GM12892 (cell line): ENCODE measurements around the gene ATP11A.

Experiments used
- DNase-seq: peaks from one replicate; pipeline ENCODE4 v3.0.0; 2011; ENCODE audit not compliant: insufficient read length
- FAIRE-seq: peaks from 2 replicates; lab custom pipeline; 2011; peaks lifted over from hg19 to GRCh38; lab: Jason Lieb, UNC
- POLR2A ChIP-seq: IDR thresholded peaks from 2 replicates; pipeline ENCODE4 v1.6.1; 2011; ENCODE audit warnings: low read depth, low read length, control low read depth
- POLR2AphosphoS5 ChIP-seq: IDR thresholded peaks from 2 replicates; pipeline ENCODE4 v1.6.1; 2011; ENCODE audit warnings: low read depth, low read length, control low read depth
- TAF1 ChIP-seq: IDR thresholded peaks from 2 replicates; pipeline ENCODE4 v1.6.1; 2011; ENCODE audit warnings: low read depth, mild to moderate bottlenecking, control low read depth, low read length, borderline replicate concordance

The ATP11A gene

DNA sequence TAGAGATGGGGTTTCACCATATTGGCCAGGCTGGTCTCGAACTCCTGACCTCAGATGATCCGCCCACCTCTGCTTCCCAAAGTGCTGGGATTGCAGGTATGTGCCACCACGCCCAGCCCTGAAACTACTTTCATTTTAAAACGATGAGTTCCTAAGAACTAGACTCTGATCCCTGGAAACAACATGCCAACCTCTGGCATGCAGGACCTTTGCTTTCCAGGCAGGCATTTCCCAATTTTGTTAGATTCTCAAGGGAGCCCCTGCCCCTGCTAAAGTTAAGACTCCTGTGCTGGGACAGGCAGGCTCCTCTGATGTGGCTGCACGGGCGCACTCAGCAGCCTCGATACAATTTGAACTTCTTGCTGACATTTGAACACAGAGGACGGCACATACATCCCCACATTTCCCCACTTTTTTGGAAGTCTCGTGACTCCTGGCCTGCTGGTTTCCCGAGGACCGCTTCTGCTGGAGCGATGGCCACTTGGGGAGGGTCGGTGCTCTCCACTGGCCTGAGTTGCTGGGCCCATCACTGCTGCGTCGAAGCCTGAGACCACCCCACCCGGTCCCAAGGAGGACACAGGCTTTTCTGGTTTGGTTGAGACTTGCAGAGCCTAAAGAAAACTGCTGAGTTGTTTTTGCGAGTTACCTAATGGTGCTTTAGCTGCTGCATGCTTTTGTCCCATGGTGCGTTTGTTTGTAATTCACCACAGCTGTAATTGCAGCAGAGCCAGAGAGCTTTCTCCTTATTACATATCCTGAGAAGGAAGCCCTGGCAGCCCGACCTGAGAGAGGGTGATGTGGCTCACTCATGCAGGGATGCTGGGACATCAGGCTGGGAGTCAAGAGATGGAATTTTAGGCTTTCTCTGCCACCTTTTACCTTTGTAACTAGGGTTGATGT lies 8.2 kb downstream of the ATP11A start:
- TF ChIP-seq POLR2AphosphoS5 (no peak), POLR2A (no peak)
- no peak for FAIRE-seq
- DNase-seq: no peak

GRCh38 chr13:112699322-112699918 lies 9.6 kb downstream of the ATP11A start:
- DNase-seq (no peak), FAIRE-seq (no peak)
- TF ChIP-seq POLR2A (no peak), POLR2AphosphoS5 (no peak)

DNA sequence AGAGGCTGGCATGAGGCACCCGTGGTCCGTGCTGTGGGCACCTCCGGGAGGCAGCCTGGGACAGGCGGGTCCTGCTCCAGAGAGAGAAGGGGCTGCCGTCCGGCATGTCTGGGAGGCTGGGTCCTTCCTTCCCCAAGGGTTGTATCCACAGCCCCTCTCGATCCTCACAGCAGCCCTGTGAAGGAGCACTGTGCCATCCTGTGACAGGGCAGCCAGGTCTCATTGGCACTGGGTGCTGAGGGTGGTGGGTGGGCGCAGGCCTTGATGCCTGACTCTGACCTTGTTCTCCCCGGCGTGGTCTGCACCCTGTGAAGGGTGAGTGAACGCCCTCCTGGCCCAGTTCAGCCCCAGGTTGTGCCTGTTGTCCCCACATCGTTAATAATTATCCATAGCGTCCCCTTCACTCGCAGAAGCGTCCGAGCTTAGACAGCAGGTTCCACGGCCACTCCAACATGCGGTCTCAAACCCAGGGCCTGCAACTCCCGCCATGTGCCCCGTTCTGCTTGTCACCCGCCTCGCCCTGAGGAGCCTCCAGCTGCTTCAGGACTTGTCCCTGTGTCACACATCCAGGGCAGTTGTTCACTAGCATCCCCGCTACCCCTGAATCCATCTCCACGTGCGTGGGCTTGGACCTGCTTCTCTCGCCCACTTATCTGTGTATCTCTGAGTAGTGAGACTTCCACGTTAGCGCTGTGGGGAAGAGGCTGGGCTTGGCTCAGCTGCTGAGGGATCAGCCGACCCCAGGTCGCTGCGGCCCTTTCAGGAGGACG lies 10.6 kb downstream of the ATP11A start:
- DNase-seq: no peak
- no peak for FAIRE-seq
- TF ChIP-seq TAF1: no peak
- no peak for TF ChIP-seq POLR2AphosphoS5
- TF ChIP-seq POLR2A: no peak

DNA sequence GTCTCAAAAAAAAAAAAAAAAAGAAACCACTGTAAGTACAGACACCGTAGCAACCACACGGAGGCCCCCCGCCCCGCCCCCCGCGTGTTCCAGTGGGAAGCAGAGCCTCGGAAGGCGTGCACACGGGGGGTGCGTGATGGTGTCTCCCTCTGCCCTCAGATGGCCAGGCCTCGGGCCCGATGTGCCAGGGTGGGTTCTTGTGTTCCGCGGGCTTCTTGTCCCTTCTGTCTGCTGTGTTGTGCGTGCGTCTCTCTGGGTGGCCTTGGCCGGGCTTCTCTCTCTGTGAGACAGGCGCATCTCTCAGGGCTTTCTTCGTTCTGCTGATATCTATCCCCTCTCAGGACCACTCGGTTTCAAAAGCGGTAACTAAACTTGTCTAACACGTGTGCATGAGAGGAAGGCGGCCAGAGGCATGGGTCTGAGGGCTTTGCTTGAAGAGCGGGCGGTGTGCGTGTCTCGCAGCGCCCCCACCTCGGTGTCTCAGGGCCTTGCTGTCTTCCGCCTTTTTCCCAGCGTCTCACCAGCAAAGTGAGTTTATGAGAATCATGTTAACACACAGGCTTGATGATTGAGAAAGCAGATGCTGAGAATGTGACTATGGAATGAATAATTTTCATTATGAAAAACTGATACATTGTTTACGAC lies 12.6 kb downstream of the ATP11A start:
- no peak for DNase-seq
- no peak for FAIRE-seq
- TF ChIP-seq POLR2AphosphoS5: no peak
- TF ChIP-seq POLR2A: no peak
- TF ChIP-seq TAF1: no peak

DNA sequence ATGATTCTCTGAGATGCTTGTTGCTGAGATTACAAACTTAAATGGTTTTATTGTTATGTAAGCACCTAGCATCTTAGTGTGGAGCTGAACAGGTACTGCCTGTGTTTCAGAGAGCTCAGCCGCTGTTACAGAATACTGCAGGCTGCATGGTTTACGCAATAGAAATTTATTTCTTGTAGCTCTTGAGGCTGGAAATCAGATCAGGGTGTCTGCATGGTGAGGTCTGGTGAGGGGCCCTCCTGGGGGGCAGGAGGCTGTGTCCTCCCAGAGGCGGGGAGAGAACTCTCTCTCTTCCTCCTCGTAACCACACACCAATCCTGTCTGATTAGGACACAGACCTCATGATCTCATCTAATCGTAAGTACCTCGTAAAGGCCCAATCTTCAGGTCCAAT lies 13.1 kb downstream of the ATP11A start:
- no peak for FAIRE-seq
- TF ChIP-seq TAF1 (no peak), POLR2AphosphoS5 (no peak), POLR2A (no peak)
- no peak for DNase-seq

DNA sequence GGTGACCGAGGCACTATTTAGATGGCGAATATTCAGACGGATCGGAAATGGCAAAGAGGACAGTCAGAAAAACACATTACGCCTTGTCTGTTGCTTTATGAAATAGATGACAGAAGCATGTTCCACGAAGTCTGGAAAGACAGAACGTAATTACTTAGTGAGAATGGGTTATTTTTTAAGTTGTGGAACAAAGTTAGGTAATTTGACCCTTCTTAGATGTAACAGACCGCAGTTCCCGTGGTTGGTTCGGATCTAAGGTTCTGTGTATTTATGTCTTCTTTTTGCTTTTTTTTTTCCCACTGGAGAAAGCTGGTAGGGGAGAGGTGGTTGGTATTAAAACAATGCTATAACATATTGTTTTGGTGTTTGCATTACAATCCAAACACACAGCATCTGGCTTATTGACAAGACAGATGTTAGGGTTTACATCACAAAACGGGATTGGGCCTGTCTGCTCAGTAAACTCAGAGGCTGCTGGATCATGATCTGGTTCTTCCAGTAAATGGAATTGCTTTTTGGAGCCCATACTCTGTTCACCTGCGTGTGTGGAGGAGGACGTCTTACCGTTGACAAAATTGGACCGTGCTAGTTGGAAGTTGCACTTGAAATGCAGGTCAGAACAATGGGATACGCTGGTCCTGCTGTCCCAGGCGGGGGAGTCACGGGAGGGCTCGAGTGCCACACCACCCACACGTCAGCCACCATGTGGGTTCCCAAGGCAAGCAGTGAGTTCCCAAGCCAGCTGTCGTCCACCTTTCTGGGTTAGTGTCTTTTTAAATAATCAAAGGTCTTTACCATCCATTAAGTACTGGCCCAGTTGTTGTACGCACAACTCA lies 13.8 kb downstream of the ATP11A start:
- TF ChIP-seq POLR2A (no peak), POLR2AphosphoS5 (no peak), TAF1 (no peak)
- no peak for FAIRE-seq
- no peak for DNase-seq

GRCh38 chr13:112704308-112705145 lies 14.7 kb downstream of the ATP11A start:
- DNase-seq (no peak), FAIRE-seq (no peak)
- TF ChIP-seq TAF1 (no peak), POLR2AphosphoS5 (no peak), POLR2A (no peak)

DNA sequence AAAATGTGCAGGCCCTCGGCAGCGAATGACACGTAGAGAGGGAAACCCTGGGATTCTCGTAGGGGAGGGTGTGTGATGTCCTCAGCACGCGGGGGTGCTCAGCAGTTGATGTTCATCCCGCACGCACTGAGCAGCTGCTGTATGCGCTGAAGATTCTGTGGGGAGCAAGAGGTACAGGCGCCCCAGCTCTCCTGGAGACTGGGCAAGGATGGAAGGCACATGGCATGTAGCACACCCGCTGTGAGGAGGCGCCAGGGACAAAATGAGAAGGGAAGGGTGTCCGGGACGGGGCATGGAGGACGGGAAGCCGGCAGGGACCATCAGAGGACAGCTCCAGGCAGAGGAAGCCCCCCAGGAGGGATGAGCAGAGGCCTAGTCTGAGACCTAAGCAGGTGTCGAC lies 15.4 kb downstream of the ATP11A start:
- TF ChIP-seq POLR2AphosphoS5 (no peak), TAF1 (no peak), POLR2A (no peak)
- FAIRE-seq (no peak), DNase-seq (no peak)

- no peak for DNase-seq
- FAIRE-seq: no peak
- TF ChIP-seq TAF1 (no peak), POLR2AphosphoS5 (no peak), POLR2A (no peak)
Measured at GRCh38 chr13:112706171-112706570, 16.3 kb downstream of the ATP11A start.
